NCI-H1436 treated with DMSO at 0.1 percent for 48 hours (cell line): Measurements from ENCODE around the gene HYDIN.
A peak's percentile ranks its signal among the peaks of the same experiment; 100 is the strongest.
"Not testable (repeated sequence)": the region's sequence is repeated elsewhere in the genome, so short reads cannot be mapped to it uniquely, and the experiment has no call there.

ENCODE experiments used
- DNase-seq: peaks from one replicate; lab custom pipeline; 2025; lab: John Stamatoyannopoulos, UW

The HYDIN gene

DNA sequence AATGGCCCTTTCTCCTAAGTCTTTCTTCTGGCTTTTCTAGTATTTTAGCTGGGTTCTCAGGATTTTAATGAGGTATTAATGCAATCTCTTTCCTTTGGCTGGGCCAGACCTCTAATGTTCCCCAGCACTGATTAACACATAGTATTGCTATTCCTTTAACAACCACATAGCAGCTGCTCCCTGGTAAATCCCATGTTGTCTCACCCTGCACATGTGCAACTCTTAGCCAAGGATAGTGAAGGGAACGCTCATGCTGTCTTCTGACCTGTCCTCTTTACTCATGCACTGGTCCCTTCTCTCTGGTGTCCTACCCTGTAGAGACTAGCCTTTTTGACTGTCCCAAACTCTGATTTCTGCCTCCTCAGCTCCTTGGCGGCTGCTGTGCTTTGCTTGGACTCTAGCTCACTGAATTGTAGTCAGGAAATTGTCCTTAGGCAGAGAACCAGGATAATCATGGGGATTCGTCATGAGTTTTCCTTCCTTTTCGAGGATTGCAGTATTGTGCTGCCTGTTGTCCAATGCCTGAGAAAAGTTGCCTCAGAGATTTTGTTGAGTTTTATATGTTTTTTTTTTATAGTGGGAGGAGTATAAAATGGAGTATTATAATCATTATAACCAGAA, 406.9 kb downstream of the HYDIN start:
- not testable (repeated sequence) for DNase-seq

DNA sequence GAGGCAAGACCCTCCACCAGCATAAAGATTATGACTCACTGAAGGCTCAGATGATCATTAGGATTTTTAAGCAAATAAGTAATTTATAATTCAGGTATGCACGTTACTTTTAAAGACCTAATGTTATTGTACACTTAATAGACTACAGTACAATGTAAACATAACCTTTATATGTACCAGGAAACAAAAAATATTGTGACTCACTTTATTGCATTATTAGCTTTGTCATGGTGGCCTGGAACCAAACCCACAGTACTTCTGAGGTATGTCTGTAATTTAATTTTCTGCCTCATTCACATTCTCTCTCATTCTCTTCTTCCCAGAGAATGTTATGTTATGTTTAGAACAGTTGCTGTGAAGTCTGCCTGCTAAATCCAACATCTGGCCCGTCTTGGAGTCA, 407.8 kb downstream of the HYDIN start:
- not testable (repeated sequence) for DNase-seq

DNA sequence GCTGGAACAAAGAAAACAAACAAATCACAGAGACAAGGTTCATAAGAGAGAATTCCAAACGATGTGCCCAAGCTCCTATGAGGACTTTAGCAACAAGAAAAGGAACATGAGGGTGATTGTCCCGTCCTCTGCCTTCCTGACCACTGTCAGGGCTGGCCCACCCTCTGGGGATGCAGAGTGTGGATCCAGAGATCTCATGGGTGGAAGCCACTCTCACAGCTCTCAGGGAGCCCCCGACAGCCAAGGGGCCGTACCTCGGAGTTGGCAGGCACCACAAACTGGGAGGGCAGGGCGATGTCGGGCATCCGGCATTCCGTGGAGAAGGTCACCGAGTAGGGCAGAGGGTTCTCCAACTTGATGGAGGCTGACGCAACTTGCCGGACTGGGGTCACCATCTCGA, 412.4 kb downstream of the HYDIN start:
- DNase-seq, result not testable (repeated sequence)

DNA sequence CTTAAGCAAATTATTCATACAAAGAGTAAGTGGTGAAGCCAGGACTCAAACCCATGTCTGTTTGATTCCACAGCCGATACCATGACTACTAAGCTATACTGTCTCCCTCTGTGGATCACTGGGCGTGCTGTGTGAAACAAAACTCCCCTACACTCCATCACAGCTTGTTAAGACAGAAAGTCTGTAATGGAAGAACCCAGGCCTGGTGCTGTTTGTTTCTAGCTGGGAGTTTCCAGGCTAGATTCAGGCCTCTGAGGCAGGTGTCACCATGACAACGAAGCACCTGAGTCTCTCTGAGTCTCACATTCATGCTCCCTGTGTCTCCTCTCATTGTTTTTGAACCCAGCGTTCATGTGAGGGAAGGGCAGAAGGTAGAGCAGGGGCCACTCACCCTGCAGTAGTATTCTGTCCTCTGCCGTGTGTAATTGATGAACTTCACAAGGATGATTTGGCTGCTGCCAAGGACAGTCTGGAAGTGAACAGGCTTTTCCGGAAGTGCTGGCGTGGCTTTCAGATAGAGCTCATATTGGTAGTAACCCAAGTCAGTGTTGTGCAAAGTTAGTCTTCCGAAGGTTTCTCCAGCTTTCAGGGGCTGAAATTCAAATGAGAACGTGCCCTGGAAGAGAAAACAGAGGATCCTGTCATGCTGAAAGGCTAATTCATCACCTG, 421.0 kb downstream of the HYDIN start:
- DNase-seq, result no peak

DNA sequence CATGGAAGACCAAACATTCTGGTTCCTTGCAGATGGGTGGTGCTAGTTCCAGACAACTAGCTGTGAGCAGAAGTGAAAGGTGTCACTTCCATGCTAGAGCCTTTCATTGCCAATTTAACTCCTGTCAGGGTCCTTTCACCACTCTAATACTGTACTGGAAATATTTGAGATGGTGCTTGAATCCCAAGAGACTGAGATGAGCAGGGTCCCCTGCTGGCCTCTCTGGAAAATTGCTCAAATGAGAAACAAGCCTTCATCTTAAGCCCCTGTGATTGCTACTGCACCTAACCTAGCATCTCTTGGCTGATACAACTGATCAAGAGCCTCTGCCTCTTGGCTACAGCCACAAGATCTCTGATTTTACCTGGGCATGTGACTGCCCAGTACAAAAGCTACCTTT, 422.2 kb downstream of the HYDIN start:
- no peak for DNase-seq

DNA sequence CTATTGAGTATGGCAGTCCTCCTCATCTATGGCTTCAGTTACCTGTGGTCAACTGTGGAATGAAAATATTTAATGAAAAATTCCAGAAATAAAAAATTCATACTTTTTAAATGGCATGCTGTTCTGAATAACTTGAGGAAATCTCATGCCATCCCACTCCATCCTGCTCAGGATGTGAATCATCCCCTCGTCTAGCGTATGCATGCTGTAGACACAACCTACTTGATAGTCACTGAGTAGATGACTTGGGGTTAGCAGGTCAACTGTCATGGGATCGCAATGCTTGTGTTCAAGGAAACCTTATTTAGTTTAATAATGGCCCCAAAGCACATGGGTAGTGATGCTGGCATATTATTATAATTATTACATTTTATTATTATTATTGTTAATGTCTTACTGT, 424.7 kb downstream of the HYDIN start:
- no peak for DNase-seq

DNA sequence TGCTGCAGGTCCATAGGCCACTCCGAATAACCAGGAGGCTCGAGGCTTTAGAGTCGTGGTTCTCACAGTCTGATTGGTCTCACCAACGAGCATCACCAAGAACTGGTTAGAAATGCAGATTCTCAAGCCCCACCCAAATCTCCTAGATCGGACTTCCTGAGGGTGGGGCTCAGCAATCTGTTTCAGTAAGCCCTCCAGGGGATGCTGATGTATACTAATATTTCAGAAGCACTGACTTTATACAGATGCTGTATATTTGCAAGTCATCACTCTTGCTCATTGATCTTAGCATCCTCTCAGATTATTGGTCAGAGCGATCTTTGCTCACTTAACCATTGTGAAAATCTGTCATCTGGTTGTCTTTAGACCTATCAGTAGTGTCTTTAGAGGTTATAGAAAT, 425.1 kb downstream of the HYDIN start:
- DNase-seq, result no peak

DNA sequence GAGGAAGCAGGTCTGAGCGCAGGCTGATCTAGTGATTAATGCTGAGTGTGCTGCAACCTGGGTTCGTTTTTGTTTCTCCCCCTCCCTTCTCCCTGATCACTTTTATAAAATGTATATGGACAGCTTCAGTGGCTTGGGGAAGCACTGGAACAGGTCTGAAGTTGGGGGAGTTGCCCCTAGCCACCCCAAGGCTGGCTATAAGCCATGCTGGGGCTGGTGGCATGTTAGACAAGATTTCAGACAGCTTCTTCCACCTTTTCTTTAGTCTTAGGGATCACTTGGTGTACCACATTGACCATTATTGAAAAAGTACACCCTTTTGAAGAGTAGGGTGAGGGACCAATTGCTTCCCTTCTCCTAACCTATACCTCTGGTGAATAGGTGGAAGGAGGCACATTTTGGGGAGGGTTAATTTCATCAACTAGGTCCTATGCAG, 425.8 kb downstream of the HYDIN start:
- no peak for DNase-seq

DNA sequence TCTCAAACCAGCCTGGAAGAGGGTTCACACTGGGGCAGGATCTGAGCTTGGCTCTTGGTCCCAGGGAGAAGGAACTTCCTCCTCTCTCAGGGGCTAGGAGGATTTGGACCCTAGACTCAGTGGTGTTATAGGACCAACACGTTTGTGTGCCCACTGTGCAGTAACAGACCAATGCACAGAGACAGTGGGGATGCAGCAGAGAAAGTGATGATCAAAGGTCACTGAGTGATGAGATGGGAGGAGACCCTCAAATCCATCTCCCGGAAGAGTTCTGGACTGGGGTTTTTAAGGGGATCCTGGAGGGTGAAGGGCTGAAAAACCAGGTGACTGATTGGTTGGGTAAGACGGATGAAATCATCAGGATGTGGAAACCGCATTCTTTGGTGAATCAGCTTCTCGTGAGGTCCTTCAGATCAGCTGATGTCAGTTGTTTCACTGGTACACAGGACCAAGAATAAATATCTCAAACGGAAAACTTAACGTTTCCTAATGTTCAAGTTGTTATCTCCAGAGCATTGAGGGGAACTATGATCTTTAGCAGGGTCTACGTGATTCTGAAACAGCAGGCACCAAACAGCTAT, 426.3 kb downstream of the HYDIN start:
- no peak for DNase-seq

DNA sequence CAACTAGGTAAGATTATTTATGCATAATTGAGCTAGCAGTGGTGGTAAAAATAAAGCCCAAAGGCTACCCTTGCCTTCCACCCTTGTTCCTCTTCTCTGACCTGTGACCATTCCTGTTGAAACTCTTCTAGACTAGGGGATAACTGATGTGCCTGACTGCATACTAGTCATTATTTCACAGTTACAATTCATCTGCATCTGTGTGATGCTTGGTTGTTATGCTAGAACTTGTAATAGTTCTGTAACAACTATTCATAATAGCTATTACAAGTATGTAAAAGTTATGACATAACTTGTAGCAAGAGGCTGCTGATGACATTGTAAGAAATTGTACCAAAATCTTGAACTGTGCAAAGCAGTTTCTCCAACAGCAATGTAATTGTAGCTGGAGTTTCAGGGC, 427.2 kb downstream of the HYDIN start:
- no peak for DNase-seq

DNA sequence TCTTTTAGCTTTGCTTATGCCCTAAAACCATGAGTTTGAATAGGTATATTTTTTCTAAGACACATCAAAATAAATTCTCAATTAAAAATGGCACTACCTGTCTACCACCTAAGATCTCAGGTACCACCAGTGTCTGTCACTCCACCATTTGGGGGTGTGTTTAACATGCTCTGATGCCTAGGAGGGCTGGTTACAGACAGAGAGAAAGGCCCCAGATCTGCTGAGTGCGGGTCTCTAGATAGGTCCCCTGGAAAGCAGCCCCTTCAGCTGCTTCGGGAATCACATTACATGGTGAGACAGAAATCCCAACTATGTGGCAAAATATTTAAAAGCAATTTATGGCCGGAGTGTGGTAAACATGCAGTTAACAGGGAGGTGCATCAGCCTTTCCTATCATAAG, 428.9 kb downstream of the HYDIN start:
- DNase-seq, result no peak

DNA sequence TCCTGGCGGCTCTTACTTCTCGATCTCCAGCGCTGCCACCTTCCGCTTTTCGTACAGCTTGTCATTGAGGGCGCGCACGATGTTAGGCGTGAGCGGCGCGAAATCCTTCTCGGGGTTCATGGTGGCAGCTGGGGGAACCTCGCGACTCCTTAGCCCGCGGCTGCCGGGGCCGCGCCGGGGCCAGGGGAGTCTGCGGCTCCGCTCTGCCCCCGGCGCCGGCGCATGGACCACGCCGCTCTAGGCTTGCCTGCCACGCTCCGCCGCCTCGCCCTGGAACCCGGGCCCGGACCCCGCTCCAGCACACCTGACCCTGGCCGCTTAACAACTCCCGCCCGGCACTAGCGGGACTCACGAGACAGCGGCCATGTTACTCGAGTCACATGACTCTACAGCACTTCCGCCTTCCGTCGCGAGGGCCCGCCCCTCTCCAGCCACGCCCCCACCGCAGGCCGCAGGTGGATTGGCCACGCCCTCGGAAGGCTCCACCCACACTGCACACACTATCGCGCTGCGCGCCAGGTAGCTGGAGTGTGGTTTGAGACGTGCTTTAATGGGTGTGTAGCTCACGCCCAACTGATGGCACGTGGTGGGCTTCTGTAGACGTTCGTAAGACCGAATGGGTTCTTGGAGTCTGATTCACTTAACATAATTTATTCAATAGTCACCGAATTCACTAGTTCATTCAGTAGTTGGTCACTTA, 429.6 kb downstream of the HYDIN start, which contains the start of gene VAC14:
VAC14 (minus strand) TSS at position 378 of the 700 bp plus-strand sequence; CDS start at position 120, 258 bp downstream.
- DNase-seq, result peak; percentile 71

DNA sequence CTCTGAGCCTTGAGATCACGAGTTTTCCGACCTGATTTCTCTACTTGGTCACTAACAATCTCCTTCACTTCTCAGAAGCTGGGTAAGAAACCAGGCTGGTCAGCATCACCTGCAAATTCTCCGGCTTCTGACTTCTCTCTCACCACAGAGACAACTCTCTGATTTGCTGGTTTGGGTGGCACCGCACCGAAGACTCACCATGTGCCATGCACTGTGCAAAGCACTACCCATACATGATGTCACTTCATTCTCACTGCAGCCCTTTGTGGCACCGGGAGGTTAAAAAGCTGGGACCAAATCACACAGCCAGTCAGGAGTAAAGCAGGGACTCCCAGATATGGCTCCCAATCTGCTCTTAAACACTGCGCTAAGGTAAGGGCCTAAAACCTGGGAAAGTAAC, 430.2 kb downstream of the HYDIN start:
- DNase-seq, result no peak

DNA sequence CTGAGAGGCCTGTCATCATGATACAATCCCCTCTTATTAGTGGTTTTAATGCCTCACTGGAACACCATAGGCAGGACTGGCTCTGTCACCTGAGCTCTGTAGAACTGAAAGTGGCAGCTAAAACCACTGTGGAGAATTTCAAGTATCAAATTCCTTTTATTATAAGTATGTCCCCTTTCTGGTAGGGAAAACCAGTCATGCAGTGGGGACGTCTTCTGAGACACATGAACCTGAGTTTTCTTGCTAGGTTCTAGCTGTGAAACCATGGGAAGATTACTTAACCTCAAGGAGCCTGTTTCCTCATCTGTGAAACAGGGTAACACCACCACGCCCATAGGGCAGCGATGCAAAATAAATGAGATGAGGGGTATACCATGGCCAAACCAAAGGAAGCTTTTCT, 434.2 kb downstream of the HYDIN start:
- DNase-seq, result no peak

DNA sequence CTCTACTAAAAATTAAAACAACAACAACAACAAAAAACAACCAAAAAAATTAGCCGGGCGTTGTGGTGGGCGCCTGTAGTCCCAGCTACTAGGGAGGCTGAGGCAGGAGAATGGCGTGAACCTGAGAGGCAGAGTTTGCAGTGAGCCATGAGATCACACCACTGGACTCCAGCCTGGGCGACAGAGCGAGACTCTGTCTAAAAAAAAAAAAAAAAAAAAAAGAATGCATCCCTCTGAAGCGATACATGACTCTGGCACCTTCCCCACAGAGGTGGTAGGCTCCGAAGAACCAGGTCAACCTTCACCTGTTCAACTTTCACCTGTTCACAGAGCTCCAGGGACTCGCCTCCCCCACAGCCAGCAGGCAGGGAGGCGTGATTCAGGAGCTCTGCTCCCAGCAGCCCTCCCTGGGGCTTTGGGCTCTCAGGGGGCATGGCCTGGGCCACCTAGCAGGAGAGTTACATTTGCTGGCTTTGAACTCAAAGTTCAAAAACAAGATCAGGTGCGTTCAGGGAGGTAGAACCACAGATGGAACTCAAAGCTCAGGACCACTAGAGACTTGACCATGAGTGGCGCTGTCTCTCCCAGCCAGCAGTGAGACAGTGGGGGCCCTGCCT, 435.1 kb downstream of the HYDIN start:
- no peak for DNase-seq

DNA sequence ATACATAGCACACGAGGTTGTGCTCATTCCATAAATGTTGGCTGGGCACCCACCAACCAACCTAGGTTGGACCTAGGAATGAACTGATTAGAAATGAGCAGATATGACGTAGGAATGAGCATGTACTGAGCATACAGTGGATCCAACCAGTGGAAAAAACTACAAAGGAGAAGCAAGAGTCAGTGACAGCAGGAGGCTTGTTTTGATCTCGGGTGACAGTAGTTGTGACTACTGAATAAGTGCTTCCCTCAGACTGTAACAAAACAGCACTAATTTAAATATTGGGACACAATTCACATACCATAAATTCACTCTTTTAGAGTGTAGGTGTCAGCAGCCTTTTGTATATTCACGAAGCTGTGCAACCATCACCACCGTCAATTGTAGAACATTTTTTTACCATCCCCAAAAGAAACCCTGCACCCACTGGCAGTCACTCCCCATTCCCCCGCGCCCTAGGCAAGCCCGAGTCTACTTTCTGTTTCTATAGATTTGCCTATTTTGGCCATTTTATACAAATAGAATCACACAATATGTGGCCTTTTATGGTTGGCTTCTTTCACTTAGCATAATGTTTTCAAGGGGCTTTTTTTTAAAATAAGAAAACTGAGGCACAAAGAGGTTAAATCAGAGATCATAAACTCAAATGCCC, 436.5 kb downstream of the HYDIN start:
- DNase-seq, result no peak

DNA sequence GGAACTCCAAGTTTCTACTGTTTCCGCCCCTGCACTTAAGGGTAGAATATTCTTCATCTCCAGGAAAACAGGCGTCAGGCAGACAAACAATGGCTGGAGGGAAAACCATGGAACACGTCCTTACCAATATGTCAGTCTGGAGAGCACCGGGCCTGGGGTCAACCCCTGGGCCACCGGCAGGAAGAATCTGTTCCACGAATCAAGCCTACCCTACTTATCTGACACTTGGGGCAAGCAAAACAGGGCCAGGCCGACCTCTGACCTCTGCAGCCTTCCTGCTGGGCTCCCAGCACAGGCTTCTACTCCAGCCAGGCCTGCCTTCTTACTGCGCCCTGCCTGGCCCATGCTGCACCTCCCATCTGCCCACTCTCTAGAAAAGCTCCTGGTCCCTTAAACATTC, 439.7 kb downstream of the HYDIN start:
- no peak for DNase-seq

DNA sequence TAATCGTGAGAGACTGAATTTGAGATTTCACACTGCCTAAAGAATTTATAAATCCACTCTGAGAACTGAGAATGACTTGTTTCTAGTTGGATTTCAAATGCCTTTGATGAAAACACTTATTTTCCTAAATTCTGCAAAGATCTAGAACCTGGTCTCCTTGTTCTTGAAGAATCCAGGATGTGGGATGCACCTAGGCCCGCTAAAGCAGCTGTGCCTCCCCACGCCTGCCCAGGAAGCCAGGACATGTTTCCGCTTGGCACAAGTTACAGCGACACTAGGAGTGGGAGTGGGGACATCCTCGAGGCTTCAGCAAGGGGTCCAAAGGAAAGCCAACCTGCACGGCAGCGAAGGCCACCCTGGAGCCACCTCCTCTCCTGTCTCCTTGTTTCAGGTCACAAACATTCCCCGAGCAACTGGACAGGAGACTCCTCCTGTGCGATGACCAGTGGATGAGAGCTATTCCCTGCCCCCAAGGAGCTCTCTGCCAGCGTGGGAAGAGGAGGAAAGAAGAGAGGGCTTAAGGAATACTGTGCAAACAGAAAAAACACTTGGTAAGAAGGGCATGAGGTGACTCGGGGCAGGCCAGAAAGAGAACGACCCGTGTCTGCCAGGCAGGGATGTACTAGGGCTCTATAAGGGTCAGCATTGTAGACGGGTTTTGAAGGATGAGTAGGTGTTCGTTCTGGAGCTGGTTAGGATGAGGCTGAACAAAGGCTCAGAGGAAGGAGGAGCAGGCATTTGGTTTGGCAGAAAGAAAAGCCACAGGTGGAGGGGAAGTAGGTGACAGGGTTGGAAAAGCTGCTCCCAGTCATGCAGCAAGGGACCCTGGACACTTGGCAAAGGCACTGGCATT, 440.7 kb downstream of the HYDIN start:
- no peak for DNase-seq

DNA sequence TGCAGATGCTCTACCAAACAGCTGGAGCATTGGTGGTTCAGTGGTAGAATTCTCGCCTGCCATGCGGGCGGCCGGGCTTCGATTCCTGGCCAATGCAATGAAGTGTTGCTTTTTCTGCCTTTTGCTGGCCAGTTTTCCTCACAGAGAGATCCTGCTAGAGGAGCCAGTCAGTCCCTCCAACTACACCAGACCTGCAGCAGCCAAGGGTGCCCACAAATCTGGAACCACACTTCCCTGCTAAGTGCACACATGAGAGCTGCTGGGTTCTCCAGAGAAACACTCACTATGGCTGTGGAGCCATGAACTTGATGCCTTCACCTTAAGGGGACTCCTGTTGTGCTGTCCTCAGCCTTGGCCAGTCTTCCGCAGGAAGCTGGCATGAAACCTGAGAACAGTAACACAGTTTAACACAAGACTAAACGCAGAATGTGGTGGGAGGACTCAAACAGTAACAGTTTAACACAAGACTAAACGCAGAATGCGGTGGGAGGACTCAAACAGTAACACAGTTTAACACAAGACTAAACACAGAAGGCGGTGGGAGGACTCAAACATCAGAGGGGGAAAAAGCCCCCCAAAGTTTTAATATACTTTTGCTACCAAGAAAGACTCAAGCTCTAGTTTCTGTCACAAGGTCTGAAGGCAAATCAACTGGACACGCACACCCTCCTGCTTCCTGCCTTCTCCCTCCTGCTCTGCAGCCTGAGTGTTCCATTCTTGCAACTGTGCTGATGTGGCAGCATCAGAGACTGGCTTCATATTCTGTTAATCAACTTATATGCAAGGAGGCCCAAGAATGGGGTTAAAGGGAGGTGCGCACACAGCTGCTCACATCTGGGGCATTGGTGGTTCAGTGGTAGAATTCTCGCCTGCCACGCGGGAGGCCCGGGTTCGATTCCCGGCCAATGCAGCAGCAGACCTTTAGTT, 441.6 kb downstream of the HYDIN start:
- DNase-seq, result no peak
